Calu3 (cell line): ENCODE measurements around the gene GABRB3. TPM values are rescaled to one million over a fixed set of nuclear protein-coding genes. Genes with fewer than 3 reads are reported as not detected.

ENCODE experiments used
- BruUV-seq: library from RNA; stranded (reverse); fragments of 400-500 nt; replicated peaks from 2 replicates; lab custom pipeline; 2021; lab: Mats Ljungman, UMichigan
- CTCF ChIA-PET: fragments of 300-600 bp; sonication (Branson Sonifier 250); formaldehyde crosslinking; loops from one replicate; lab custom pipeline; 2022; ENCODE audit warnings: antibody characterized with exemption; lab: Charles Lee
- DNase-seq: peaks from one replicate; pipeline ENCODE4 v3.0.0; 2022
- H3K27ac Mint-ChIP-seq: one replicate; pipeline ENCODE4 v1.8.0; 2022; ENCODE audit warnings: mixed read lengths; ENCODE audit not compliant: unreplicated experiment
- H3K27me3 Mint-ChIP-seq: one replicate; pipeline ENCODE4 v1.8.0; 2022; ENCODE audit warnings: mixed read lengths; ENCODE audit not compliant: unreplicated experiment
- H3K36me3 Mint-ChIP-seq: one replicate; pipeline ENCODE4 v1.8.0; 2022; ENCODE audit warnings: mild to moderate bottlenecking, moderate library complexity, mixed read lengths; ENCODE audit not compliant: insufficient read depth, unreplicated experiment
- H3K4me1 Mint-ChIP-seq: one replicate; pipeline ENCODE4 v1.8.0; 2022; ENCODE audit warnings: mild to moderate bottlenecking, low read depth, mixed read lengths; ENCODE audit not compliant: unreplicated experiment
- H3K4me3 Mint-ChIP-seq: one replicate; pipeline ENCODE4 v1.8.0; 2022; ENCODE audit warnings: mild to moderate bottlenecking, low read depth, moderate library complexity, mixed read lengths; ENCODE audit not compliant: unreplicated experiment
- H3K9me3 Mint-ChIP-seq: one replicate; pipeline ENCODE4 v1.8.0; 2022; ENCODE audit warnings: low read depth, mixed read lengths; ENCODE audit not compliant: unreplicated experiment
- intact Hi-C: fragments of 100-400 bp; cut with micrococcal nuclease; formaldehyde crosslinking; loops from one replicate; pipeline ENCODE4 v1.10.0; 2022; ENCODE audit not compliant: unreplicated experiment
- total RNA-seq: library from RNA; stranded (reverse); gene quantifications from 2 replicates; pipeline ENCODE4 v1.2.3, GENCODE V29; 2022
- TF ChIP-seq, protein P1 (sequence below): fragments of 200-600 bp; IDR thresholded peaks from one replicate; pipeline ENCODE4 v1.8.0; 2022; ENCODE audit warnings: antibody characterized with exemption; ENCODE audit not compliant: unreplicated experiment

GABRB3 gene
- total RNA-seq, 1 experiment from 2014 or later: not detected

DNA sequence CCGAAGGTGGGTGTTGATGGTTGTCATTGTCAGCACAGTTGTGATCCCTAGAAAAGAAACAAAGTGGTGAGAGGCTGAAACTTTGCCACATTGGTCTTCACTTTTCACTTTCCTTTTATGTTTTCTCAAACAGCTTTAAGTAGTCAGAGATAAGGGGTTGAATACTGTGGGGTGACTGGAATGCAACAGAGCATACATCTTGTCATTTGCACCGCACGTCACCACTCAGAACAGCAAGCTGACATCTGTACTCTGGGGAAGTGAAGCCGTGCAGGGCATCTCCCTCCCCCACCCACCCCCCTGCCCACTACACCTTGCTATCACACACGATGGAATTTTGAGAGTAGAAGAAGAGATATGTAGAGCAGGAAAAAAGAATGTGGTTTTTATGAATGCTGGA, 211.7 kb downstream of the GABRB3 start:
- TF ChIP-seq, protein P1, sequence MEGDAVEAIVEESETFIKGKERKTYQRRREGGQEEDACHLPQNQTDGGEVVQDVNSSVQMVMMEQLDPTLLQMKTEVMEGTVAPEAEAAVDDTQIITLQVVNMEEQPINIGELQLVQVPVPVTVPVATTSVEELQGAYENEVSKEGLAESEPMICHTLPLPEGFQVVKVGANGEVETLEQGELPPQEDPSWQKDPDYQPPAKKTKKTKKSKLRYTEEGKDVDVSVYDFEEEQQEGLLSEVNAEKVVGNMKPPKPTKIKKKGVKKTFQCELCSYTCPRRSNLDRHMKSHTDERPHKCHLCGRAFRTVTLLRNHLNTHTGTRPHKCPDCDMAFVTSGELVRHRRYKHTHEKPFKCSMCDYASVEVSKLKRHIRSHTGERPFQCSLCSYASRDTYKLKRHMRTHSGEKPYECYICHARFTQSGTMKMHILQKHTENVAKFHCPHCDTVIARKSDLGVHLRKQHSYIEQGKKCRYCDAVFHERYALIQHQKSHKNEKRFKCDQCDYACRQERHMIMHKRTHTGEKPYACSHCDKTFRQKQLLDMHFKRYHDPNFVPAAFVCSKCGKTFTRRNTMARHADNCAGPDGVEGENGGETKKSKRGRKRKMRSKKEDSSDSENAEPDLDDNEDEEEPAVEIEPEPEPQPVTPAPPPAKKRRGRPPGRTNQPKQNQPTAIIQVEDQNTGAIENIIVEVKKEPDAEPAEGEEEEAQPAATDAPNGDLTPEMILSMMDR: no peak
- Mint-ChIP-seq H3K36me3 (no peaks in the 10 kb centered on the region), H3K4me3 (no peak overlapping the region), H3K9me3 (peaks cover 3% of the 10 kb centered on the region), H3K4me1 (no peaks in the 10 kb centered on the region), H3K27ac (no peak overlapping the region), H3K27me3 (no peaks in the 10 kb centered on the region)
- intact Hi-C loops: no loop called here
- BruUV-seq: no TSS peak
- DNase-seq: no peak
- CTCF ChIA-PET: no interaction called here

DNA sequence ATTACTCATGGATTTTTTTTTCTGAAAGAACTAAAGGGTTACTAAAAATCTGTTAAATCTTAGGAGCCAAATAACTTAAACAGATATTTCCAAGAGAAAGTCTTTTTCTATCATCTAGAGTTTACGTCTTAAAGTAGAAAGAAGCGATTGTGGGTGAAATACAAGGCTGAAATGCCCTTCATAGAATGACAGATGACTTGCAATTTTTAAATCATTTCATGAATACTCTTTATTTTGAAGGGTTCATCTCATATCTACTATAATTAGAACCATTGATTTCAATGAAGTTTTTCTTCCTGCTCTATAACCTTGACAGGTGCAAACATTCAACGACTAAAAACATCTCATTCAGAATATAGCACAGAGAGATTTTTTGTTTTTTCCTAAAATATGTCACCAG, 217.0 kb downstream of the GABRB3 start:
- BruUV-seq: no TSS peak
- H3K9me3 Mint-ChIP-seq: peaks cover 3% of the 10 kb centered on the region
- no peaks in the 10 kb centered on the region for H3K36me3 Mint-ChIP-seq
- TF ChIP-seq, protein P1: no peak
- no peaks in the 10 kb centered on the region for H3K4me1 Mint-ChIP-seq
- H3K4me3 Mint-ChIP-seq: no peak overlapping the region
- intact Hi-C loops: no loop called here
- no peak for DNase-seq
- H3K27ac Mint-ChIP-seq: no peak overlapping the region
- CTCF ChIA-PET: no interaction called here
- H3K27me3 Mint-ChIP-seq: no peaks in the 10 kb centered on the region

DNA sequence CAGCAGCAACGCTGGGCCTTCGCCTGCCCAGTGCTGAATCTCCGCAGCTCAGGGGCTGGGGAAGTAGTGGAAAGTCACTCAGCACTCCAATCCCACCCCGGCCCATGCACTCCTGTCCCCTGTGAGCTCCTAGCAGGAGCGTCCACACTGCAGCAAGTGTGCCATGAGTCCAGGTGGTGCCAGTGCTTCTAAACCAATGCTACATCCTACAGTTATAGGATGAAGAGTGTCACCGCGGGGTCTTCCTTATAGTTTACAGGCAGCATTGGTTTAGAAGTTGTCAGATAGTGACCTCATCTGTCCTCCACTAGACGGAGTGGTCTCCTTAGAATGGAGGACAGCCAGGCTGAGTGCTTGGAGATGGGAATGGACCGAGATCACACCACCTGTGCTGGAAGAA, 221.4 kb downstream of the GABRB3 start:
- CTCF ChIA-PET: no interaction called here
- DNase-seq: no peak
- TF ChIP-seq, protein P1: no peak
- no TSS peak for BruUV-seq
- intact Hi-C loops: no loop called here
- H3K27me3 Mint-ChIP-seq: no peaks in the 10 kb centered on the region
- peaks cover 2% of the 10 kb centered on the region for H3K9me3 Mint-ChIP-seq
- no peaks in the 10 kb centered on the region for H3K36me3 Mint-ChIP-seq
- H3K27ac Mint-ChIP-seq: no peak overlapping the region
- no peak overlapping the region for H3K4me3 Mint-ChIP-seq
- H3K4me1 Mint-ChIP-seq: no peaks in the 10 kb centered on the region

DNA sequence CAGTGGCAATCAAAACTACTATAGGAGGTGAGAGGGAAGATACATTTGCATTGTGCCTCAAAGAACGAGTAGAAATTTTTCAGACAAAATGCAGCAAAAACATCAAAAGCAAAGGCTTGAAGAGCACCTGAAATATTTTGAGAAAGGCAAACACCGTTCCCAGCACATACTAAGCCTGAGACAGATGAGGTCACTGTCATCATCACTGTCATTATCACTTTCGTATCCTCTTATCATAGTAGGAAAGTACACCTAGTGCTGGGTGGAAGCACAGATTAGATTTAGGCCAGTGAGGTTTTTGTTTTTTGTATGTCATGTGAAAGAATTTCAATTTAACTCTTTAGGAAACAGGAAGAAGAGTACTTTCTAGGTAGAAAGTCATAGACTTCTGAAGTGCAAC, 222.0 kb downstream of the GABRB3 start:
- no peak overlapping the region for H3K4me3 Mint-ChIP-seq
- no TSS peak for BruUV-seq
- no peak for DNase-seq
- TF ChIP-seq, protein P1: no peak
- H3K36me3 Mint-ChIP-seq: no peaks in the 10 kb centered on the region
- CTCF ChIA-PET: no interaction called here
- H3K4me1 Mint-ChIP-seq: no peaks in the 10 kb centered on the region
- H3K9me3 Mint-ChIP-seq: peaks cover 2% of the 10 kb centered on the region
- intact Hi-C loops: no loop called here
- no peak overlapping the region for H3K27ac Mint-ChIP-seq
- no peaks in the 10 kb centered on the region for H3K27me3 Mint-ChIP-seq
